K562 (cell line): ENCODE measurements around the gene CUX1. TPM values are rescaled to one million over a fixed set of nuclear protein-coding genes. Genes with fewer than 3 reads are reported as not detected.

ENCODE experiments used
- ATAC-seq: fragments of 200-7000 bp; cut with Tn5 transposase; 3 replicates; pipeline ENCODE4 v1.9.1; 2020; ENCODE audit warnings: moderate library complexity
- BruUV-seq: library from RNA; stranded (reverse); fragments of 400-500 nt; replicated peaks from 2 replicates; lab custom pipeline; 2021; lab: Mats Ljungman, UMichigan
- CTCF ChIA-PET: fragments of 300-600 bp; formaldehyde crosslinking; extraction: SDS; loops from one replicate; lab custom pipeline; 2021; ENCODE audit warnings: low intra/inter-chr PET ratio; lab: Yijun Ruan, JAX
- POLR2A ChIA-PET: fragments of 300-600, 350-650 bp; sonication (Branson Sonifier 250); formaldehyde crosslinking; extraction: SDS; loops from one replicate; lab custom pipeline; 2021; ENCODE audit warnings: antibody characterized with exemption, inconsistent platforms; lab: Yijun Ruan, JAX
- DNase-seq, 4 experiments: peaks; one replicate each; pipeline versions ENCODE4 v3.0.0 to v3.0.0-alpha.2; 2011 to 2018; ENCODE audit warnings: low spot score in 3 of 4, mixed read lengths in 3 of 4; ENCODE audit errors: extremely low read depth in 1 of 4
- FAIRE-seq: peaks from 2 replicates; lab custom pipeline; 2011; peaks lifted over from hg19 to GRCh38; lab: Jason Lieb, UNC
- H2AFZ ChIP-seq: 2 replicates; pipeline ENCODE4 v1.6.0; 2011; ENCODE audit warnings: low read depth, low read length, control low read depth, inconsistent platforms
- H3K27ac ChIP-seq: fragments of 200-600 bp; 3 replicates; pipeline ENCODE4 v1.8.0; 2011; ENCODE audit warnings: low read depth, mild to moderate bottlenecking, control low read depth, inconsistent platforms, low read length, moderate library complexity, mixed read lengths; ENCODE audit errors: extremely low read depth
- H3K27me3 ChIP-seq, 2 experiments: fragments of 300-600 bp in 1 of 2; 2 replicates in 1 of 2; 3 replicates in 1 of 2; pipeline versions ENCODE4 v1.6.0 to v1.8.0; 2011; ENCODE audit warnings: inconsistent platforms in 2 of 2, low read length in 2 of 2, mild to moderate bottlenecking in 1 of 2, mixed read lengths in 1 of 2, moderate library complexity in 1 of 2; ENCODE audit not compliant: control insufficient read depth in 2 of 2, insufficient read depth in 2 of 2
- H3K36me3 ChIP-seq: fragments of 300-600 bp; 3 replicates; pipeline ENCODE4 v1.8.0; 2011; ENCODE audit warnings: mild to moderate bottlenecking, low read length, inconsistent platforms; ENCODE audit not compliant: control insufficient read depth, insufficient read depth
- H3K4me1 ChIP-seq, 2 experiments: fragments of 200-600 bp in 1 of 2; replicated peaks in 1 of 2; 2 replicates in 1 of 2; 3 replicates in 1 of 2; pipeline versions ENCODE4 v1.5.1 to v1.8.0; 2011; ENCODE audit warnings: inconsistent platforms in 2 of 2, low read length in 2 of 2, mild to moderate bottlenecking in 1 of 2, mixed read lengths in 1 of 2, moderate library complexity in 1 of 2; ENCODE audit not compliant: control insufficient read depth in 2 of 2, insufficient read depth in 2 of 2
- H3K4me2 ChIP-seq: 2 replicates; pipeline ENCODE4 v1.6.1; 2011; ENCODE audit warnings: low read length, control low read depth, inconsistent platforms, mixed read lengths; ENCODE audit not compliant: insufficient read depth
- H3K4me3 ChIP-seq: fragments of 200-600 bp; sonication (generic), shearing (Covaris generic); 2 replicates; pipeline ENCODE4 v1.5.1; 2016; ENCODE audit warnings: control low read depth, inconsistent platforms
- H3K79me2 ChIP-seq: fragments of 200-600 bp; 3 replicates; pipeline ENCODE4 v1.8.0; 2011; ENCODE audit warnings: low read length, inconsistent platforms; ENCODE audit not compliant: control insufficient read depth, insufficient read depth
- H3K9ac ChIP-seq, 2 experiments: 2 replicates each; pipeline versions ENCODE4 v1.6.0 to v1.6.1; 2011; ENCODE audit warnings: low read depth in 2 of 2, low read length in 2 of 2, control low read depth in 1 of 2, inconsistent platforms in 1 of 2, mild to moderate bottlenecking in 1 of 2, mixed read lengths in 1 of 2; ENCODE audit not compliant: insufficient read depth in 1 of 2
- H3K9me1 ChIP-seq: one replicate; pipeline ENCODE4 v1.6.0; 2011; ENCODE audit warnings: inconsistent platforms, mild to moderate bottlenecking, low read length, moderate library complexity; ENCODE audit not compliant: control insufficient read depth, insufficient read depth
- H3K9me3 ChIP-seq: replicated peaks from 2 replicates; pipeline ENCODE4 v1.5.1; 2011; ENCODE audit warnings: low read depth, low read length, inconsistent platforms; ENCODE audit not compliant: control insufficient read depth, insufficient read depth
- H4K20me1 ChIP-seq: replicated peaks from 2 replicates; pipeline ENCODE4 v1.6.1; 2011; ENCODE audit warnings: low read length, inconsistent platforms, mixed read lengths; ENCODE audit not compliant: control insufficient read depth, insufficient read depth
- CHD2 ChIP-seq: IDR thresholded peaks from 2 replicates; pipeline ENCODE4 v1.6.1; 2011; ENCODE audit warnings: low read depth, low read length
- E2F3 ChIP-seq: fragments of 250-450 bp; sonication (Bioruptor Pico); IDR thresholded peaks from 2 replicates; pipeline ENCODE4 v1.4.0; 2020; ENCODE audit warnings: mild to moderate bottlenecking
- HDGF ChIP-seq: fragments of 450-650 bp; IDR thresholded peaks from 2 replicates; pipeline ENCODE4 v1.6.1; 2016
- ILF3 ChIP-seq: fragments of 450-650 bp; IDR thresholded peaks from 2 replicates; pipeline ENCODE4 v1.6.1; 2018; ENCODE audit warnings: antibody characterized with exemption, mild to moderate bottlenecking, moderate library complexity, borderline replicate concordance
- MECOM ChIP-seq: fragments of 250-450 bp; sonication (Bioruptor Pico); IDR thresholded peaks from 2 replicates; pipeline ENCODE4 v1.8.0; 2022; ENCODE audit warnings: inconsistent platforms
- MED1 ChIP-seq: sonication (generic); formaldehyde crosslinking; IDR thresholded peaks from 2 replicates; pipeline ENCODE4 v1.8.1; 2023; ENCODE audit warnings: missing genetic modification reagents, borderline replicate concordance
- NCOA1 ChIP-seq: fragments of 450-650 bp; IDR thresholded peaks from 2 replicates; pipeline ENCODE4 v1.6.1; 2016; ENCODE audit warnings: low read depth
- NCOR1 ChIP-seq: fragments of 450-650 bp; IDR thresholded peaks from 2 replicates; pipeline ENCODE4 v1.6.1; 2016; ENCODE audit warnings: mild to moderate bottlenecking, moderate library complexity
- NONO ChIP-seq, 2 experiments: fragments of 200-400 bp in 1 of 2; fragments of 450-650 bp in 1 of 2; formaldehyde crosslinking in 1 of 2; IDR thresholded peaks; 2 replicates each; pipeline ENCODE4 v1.6.1; 2017; ENCODE audit warnings: low read depth in 2 of 2, mild to moderate bottlenecking in 2 of 2, moderate library complexity in 2 of 2, low read length in 1 of 2
- POLR2H ChIP-seq: IDR thresholded peaks from 2 replicates; pipeline ENCODE4 v1.6.1; 2016; ENCODE audit warnings: missing genetic modification characterization, low read depth, mild to moderate bottlenecking, control low read depth, missing compliant biosample characterization, moderate library complexity
- TAL1 ChIP-seq: fragments of 450-650 bp; IDR thresholded peaks from 2 replicates; pipeline ENCODE4 v1.6.1; 2016; ENCODE audit warnings: mild to moderate bottlenecking
- TFAM ChIP-seq: fragments of 250-450 bp; sonication (Bioruptor Pico); conservative IDR thresholded peaks from 2 replicates; pipeline ENCODE4 v1.5.0; 2021; ENCODE audit warnings: mild to moderate bottlenecking, moderate library complexity
- ZBTB49 ChIP-seq: sonication (generic); formaldehyde crosslinking; IDR thresholded peaks from 2 replicates; pipeline ENCODE4 v1.8.0; 2022; ENCODE audit warnings: missing genetic modification reagents, mild to moderate bottlenecking, borderline replicate concordance
- ZBTB8A ChIP-seq: fragments of 450-650 bp; IDR thresholded peaks from 2 replicates; pipeline ENCODE4 v1.6.1; 2018; ENCODE audit warnings: mild to moderate bottlenecking, moderate library complexity; ENCODE audit not compliant: partially characterized antibody
- ZNF232 ChIP-seq: sonication (generic); formaldehyde crosslinking; IDR thresholded peaks from 2 replicates; pipeline ENCODE4 v1.8.0; 2022; ENCODE audit warnings: mild to moderate bottlenecking, missing genetic modification reagents
- ZNF699 ChIP-seq: fragments of 250-450 bp; sonication (Bioruptor Pico); IDR thresholded peaks from 2 replicates; pipeline ENCODE4 v1.8.0; 2021; ENCODE audit warnings: mild to moderate bottlenecking, moderate library complexity; ENCODE audit not compliant: insufficient replicate concordance
- WGBS: fragments of 100-300 bp; shearing (Covaris generic); methylation state at CpG from one replicate; pipeline ENCODE4 v1.1.6; 2016; ENCODE audit warnings: low coverage, mixed read lengths; ENCODE audit not compliant: insufficient coverage; ENCODE audit errors: missing lambda C conversion rate; 5-methylcytosine and 5-hydroxymethylcytosine counted together
- in situ Hi-C: fragments of 300-500 bp; cut with MboI; formaldehyde crosslinking; loops from 4 replicates; pipeline ENCODE4 v1.15.0; 2018; ENCODE audit warnings: inconsistent platforms, mixed read lengths
- intact Hi-C: fragments of 100-400 bp; cut with micrococcal nuclease; formaldehyde crosslinking; loops from 2 replicates; pipeline ENCODE4 v1.14.2; 2022
- polyA plus RNA-seq, 8 experiments: library from polyadenylated mRNA; depleted of rRNA in 4 of 8; stranded (reverse) in 5 of 8; unstranded in 3 of 8; fragments of >200 nt; fragmentation: Nextera tagmentation in 2 of 8; fragmentation: Illumina TruSeq in 1 of 8; extraction: Ambion mirVana in 2 of 8; extraction: Trizol in 1 of 8; gene quantifications; 2 replicates each; pipeline versions ENCODE4 v1.2.1 to v1.2.3, GENCODE V29; 2011 to 2014; ENCODE audit warnings: inconsistent platforms in 1 of 8, missing spikeins in 1 of 8
- total RNA-seq, 7 experiments: library from RNA; depleted of rRNA in 6 of 7; stranded (reverse); fragments of >200 nt in 6 of 7; fragmentation: Illumina TruSeq in 2 of 7; extraction: Trizol in 2 of 7; gene quantifications; 2 replicates each; pipeline versions ENCODE4 v1.2.1 to v1.2.3, GENCODE V29; 2011 to 2021; ENCODE audit warnings: low replicate concordance in 1 of 7
- TF ChIP-seq, protein P1 (sequence below): fragments of 450-650 bp; IDR thresholded peaks from 2 replicates; pipeline ENCODE4 v1.6.1; 2016; ENCODE audit warnings: mild to moderate bottlenecking
- TF ChIP-seq, protein P2 (sequence below): IDR thresholded peaks from 2 replicates; pipeline ENCODE4 v1.6.1; 2014; ENCODE audit warnings: antibody characterized with exemption

CUX1 gene
- total and polyA plus RNA-seq, 9 of the 15 experiments (the other 6 are each of a cell fraction or from before 2014, with no cell fraction given): 3.6 to 55.3 (median 25.2) TPM

- Histone ChIP-seq H3K4me1 (peaks cover 3 to 11% of the 10 kb centered on the region in 2 experiments; a peak in 4 of 5 replicates), H3K27ac (no peak overlapping the region), H2AFZ (no peak overlapping the region), H3K27me3 (no peaks in the 10 kb centered on the region), H3K9ac (no peak overlapping the region; a peak in 1 of 4 replicates), H3K9me3 (no peaks in the 10 kb centered on the region), H3K4me2 (no peak overlapping the region), H3K9me1 (no peaks in the 10 kb centered on the region), H3K36me3 (peaks cover 17% of the 10 kb centered on the region; the same call in 1 of the 3 replicates), H3K79me2 (peaks cover 77% of the 10 kb centered on the region), H4K20me1 (peaks cover 13% of the 10 kb centered on the region), H3K4me3 (no peak overlapping the region)
- 66% methylated on average over 16 of the region's 16 CpGs for WGBS
- ATAC-seq: no peak
- no peak for FAIRE-seq
- no TSS peak for BruUV-seq
- in situ Hi-C loops (no loop called here), intact Hi-C loops (no loop called here)
- DNase-seq: no peak
- POLR2A ChIA-PET: interaction anchor here (0.6 to 1.3 kb wide), 6 partner anchors 13 to 115 kb away, joined by 3 read pairs; no protein-coding TSS in a partner anchor
- CTCF ChIA-PET: no interaction called here
- TF ChIP-seq POLR2H (tag): no peak
- no peak for TF ChIP-seq TAL1
- no peak for TF ChIP-seq ILF3
- no peak for TF ChIP-seq E2F3 (CRISPR knock-in tag)
- TF ChIP-seq, protein P1, sequence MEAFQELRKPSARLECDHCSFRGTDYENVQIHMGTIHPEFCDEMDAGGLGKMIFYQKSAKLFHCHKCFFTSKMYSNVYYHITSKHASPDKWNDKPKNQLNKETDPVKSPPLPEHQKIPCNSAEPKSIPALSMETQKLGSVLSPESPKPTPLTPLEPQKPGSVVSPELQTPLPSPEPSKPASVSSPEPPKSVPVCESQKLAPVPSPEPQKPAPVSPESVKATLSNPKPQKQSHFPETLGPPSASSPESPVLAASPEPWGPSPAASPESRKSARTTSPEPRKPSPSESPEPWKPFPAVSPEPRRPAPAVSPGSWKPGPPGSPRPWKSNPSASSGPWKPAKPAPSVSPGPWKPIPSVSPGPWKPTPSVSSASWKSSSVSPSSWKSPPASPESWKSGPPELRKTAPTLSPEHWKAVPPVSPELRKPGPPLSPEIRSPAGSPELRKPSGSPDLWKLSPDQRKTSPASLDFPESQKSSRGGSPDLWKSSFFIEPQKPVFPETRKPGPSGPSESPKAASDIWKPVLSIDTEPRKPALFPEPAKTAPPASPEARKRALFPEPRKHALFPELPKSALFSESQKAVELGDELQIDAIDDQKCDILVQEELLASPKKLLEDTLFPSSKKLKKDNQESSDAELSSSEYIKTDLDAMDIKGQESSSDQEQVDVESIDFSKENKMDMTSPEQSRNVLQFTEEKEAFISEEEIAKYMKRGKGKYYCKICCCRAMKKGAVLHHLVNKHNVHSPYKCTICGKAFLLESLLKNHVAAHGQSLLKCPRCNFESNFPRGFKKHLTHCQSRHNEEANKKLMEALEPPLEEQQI: no peak
- TF ChIP-seq MECOM: no peak
- TF ChIP-seq TFAM (CRISPR knock-in tag): no peak
- TF ChIP-seq NCOA1: no peak
- TF ChIP-seq NCOR1: no peak
- TF ChIP-seq ZNF232: no peak
- TF ChIP-seq NONO (IDR thresholded peaks at IDR 0.05; ENCODE audit: low read depth in 2 of 2, low read length in 1 of 2): no peak
- TF ChIP-seq CHD2: no peak
- TF ChIP-seq MED1 (CRISPR knock-in tag): no peak
- TF ChIP-seq, protein P2, sequence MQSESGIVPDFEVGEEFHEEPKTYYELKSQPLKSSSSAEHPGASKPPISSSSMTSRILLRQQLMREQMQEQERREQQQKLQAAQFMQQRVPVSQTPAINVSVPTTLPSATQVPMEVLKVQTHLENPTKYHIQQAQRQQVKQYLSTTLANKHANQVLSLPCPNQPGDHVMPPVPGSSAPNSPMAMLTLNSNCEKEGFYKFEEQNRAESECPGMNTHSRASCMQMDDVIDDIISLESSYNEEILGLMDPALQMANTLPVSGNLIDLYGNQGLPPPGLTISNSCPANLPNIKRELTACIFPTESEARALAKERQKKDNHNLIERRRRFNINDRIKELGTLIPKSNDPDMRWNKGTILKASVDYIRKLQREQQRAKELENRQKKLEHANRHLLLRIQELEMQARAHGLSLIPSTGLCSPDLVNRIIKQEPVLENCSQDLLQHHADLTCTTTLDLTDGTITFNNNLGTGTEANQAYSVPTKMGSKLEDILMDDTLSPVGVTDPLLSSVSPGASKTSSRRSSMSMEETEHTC: no peak
- no peak for TF ChIP-seq ZBTB49 (CRISPR knock-in tag)
- no peak for TF ChIP-seq HDGF
- TF ChIP-seq ZBTB8A: no peak
- TF ChIP-seq ZNF699 (CRISPR knock-in tag): no peak
These were observed 110.4 kb downstream of the CUX1 start for GRCh38 chr7:101927802-101928201.
